Activated CD4-positive, alpha-beta T cell treated with anti-CD3 and anti-CD28 coated beads, Interleukin-2, Interleukin-4, amounts not matched to agents 100 ng/mL and 50 ng/mL, durations not matched to agents 16 hours and 8 hours (primary cell): ENCODE measurements around the gene EXOC4.

Experiments used
- DNase-seq: peaks from one replicate; pipeline ENCODE4 v3.0.0-alpha.2; 2020; ENCODE audit warnings: low spot score

The EXOC4 gene

GRCh38 chr7:133794479-133794878 lies 541.6 kb downstream of the EXOC4 start:
- no peak for DNase-seq

- no peak for DNase-seq
Observed at GRCh38 chr7:133795068-133795665, 542.3 kb downstream of the EXOC4 start.

- no peak for DNase-seq
Observed at GRCh38 chr7:133796782-133797745, 544.2 kb downstream of the EXOC4 start.

DNA sequence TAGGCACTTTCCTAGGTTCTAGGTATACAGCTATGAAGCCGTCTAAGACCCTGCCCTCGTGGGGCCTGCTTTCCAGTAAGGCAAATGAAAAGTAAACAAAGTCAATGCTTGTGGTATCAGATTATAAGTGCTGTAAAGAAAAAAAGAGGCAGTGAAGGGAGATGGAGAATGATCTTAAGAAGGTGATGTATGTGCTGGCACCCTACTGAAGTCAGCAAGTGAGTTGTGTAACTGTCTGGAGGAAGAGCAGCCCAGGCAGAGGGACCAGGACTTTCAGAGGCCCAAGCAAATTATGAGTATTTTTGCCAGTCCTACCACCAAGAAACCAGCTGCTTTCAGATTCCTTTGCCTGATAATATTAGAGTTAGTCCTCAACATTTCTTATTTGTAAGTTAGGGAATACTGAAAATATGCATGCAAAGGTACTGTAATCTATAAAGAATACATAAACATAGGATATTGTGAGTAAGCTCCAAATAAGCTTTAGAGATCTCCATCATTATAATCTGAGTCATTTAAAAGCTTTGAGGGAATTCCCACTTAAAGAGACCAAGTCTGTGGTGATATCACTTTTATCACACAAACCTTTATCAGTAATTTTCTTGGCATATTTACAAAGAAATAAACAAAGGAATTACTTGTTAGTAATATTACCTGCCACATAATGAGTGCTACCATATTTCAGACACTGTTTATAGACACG lies 545.1 kb downstream of the EXOC4 start:
- DNase-seq = no peak

- DNase-seq = no peak
Observed at GRCh38 chr7:133801341-133801740, 548.5 kb downstream of the EXOC4 start.

- DNase-seq = peak; percentile 11
Observed at GRCh38 chr7:133804127-133804526, 551.2 kb downstream of the EXOC4 start.

DNA sequence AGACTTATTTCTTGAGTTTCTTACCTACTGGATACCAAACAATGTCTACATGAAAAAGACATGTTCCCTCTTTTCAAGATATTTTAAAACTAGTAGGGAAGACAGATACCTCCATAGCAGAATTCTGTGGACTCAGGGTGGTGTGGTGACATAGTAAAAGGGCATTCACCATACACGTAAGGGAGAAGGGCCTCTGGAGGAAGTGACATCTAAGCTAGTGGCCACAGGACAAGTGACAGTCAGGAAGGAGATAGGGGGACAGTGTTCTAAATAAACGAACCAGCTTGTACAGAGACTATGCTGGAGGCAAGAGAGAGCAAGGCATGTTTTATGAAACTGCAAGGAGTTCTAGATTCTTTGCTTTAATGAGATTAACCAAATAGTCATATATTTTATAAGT lies 552.5 kb downstream of the EXOC4 start:
- DNase-seq = no peak

GRCh38 chr7:133807624-133808492 lies 555.0 kb downstream of the EXOC4 start:
- no peak for DNase-seq

DNA sequence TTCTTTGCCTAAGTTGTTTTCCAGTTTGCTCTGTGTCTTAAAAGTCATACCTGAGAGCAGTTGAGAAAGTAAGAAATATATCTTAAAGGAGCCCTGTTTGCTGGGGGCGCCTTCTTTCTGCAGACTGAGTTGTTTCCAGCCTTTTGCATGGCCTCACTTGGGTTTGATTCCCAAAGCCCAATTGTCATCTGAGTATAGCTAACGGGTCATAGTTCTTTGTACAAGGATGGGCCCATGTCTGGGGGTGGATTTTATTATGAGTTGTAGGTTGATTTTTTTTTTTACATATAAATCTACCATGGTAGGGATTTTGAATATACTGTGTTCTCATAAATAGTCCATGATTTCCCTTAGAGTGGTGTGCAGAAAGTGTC lies 555.6 kb downstream of the EXOC4 start:
- DNase-seq = no peak

DNA sequence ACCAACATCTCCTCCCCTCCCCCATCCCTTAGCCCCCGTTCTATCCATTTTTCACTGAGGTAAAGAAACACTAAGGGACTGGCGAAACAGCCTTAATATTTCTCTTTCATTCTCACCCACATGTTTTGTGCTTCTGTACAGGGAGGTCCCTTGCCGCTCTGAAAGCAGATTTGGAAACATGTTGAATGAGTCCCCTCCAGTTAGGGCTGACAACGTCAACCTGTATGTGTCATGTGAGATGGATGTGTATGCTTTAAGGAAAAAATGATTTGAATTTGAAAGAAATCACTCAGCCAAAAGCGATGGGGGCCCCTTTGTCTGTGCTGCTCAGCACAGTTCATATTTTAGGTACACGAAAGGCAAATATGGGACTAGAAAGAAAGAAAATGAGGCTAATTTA lies 560.0 kb downstream of the EXOC4 start:
- DNase-seq = no peak

- DNase-seq = no peak
Observed at GRCh38 chr7:133815611-133816210, 562.8 kb downstream of the EXOC4 start.

DNA sequence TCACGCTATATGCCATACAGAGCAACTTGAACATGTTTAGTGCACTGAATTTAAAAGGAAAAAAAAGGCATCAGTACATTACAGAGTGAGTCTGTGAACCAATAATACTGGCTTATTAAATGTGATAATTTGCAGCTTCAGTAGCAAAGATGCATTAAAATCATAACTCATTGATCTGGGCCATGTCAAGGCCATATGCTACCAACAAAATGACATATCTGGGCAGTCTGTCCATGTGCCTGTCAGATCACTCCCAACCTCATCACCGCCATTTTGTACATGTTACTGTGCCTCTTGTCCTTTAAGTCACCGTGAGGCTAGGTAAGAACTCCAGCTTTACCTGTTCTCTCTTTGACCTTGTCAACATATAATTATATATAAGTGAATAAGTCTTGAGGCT lies 566.8 kb downstream of the EXOC4 start:
- no peak for DNase-seq

- no peak for DNase-seq
Observed at GRCh38 chr7:133820584-133820983, 567.7 kb downstream of the EXOC4 start.

DNA sequence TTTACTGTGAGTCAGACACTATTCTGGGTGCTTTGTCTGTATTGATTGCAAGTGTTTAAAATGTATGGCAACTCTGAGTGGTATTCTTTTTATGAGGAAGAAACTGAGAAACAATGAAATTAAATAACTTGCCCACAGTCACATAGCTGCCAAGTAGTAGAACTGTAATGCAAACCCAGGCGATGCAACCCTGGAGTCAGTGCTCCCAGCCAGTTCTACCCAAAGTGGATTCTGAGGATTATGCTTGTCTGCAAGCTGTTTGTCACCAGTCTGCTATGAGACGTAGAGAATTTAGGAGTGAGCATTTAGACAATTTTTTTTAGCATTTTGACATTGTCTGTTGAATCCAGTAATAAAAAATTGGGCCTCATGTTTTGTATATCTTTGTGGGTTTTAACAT lies 568.3 kb downstream of the EXOC4 start:
- no peak for DNase-seq

DNA sequence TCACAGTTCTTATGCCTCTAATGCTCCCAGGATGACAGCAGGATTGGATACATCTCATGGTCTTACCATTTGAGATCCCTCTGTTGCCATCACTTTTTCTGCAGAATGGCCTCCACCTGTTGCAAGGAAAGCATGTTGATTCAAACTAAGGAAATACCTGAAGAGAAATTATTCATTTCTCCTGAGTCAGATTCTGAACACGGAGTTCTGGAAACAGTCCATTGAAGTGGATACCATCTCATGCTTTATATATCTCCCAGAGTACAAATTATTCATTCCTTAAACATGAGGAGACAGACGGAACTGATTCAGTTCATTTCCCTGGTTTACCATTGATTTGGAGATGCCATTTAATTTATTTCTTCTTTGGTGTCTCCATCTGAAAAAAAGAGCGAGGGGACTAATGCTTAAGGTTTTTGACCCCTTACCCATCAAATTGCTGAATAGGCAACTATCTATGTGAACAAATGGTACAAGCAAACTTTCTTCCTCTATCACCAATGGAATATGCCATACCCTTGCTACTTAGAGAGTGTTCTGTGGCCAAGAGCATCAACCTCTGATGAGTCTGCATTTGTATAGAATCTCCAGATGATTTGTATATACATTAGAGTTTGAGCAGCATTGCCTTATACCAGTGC lies 569.2 kb downstream of the EXOC4 start:
- no peak for DNase-seq

- no peak for DNase-seq
Observed at GRCh38 chr7:133822868-133823552, 570.1 kb downstream of the EXOC4 start.

DNA sequence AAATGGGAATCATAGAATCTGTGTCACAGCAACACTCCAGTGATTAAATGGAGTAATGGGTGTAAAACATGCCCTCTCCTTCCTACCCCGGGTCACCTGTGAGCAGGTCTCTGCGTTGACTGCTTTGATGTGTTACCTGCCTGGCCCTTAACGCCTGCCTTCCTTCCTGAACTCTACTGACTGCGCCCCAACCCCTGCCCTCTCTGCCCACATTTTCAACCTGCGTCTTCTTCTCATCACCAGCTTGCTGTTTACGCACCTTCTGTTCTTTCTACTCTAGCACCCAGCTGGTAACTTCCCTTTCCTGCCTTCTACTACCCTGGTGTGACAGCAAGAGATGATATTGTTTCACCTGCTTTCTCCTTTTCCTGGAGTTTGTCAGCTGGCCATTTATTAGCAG lies 571.3 kb downstream of the EXOC4 start:
- DNase-seq = no peak

- peak; percentile 3 for DNase-seq
Observed at GRCh38 chr7:133827707-133828623, 575.1 kb downstream of the EXOC4 start.

DNA sequence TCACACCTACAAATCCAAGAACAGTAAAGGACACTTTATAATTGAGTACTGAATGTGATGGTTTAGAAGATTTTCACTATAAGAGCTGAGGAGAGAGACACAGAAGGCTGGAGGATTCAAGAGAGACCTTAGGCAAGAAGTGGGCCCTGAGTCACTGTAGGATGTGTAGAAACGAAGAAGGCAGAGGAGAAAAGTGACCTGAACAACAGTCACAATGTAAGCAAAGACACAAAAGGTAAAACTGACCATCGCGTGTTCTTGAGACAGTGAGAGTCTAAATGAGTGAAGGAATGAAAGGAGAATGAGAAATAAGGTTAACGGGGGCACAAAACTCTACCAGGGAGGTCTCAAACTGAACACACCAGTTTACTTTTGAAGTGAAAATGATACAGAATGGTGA lies 576.0 kb downstream of the EXOC4 start:
- DNase-seq = no peak
